Fibroblast of skin of left quadriceps (primary cell): ENCODE measurements around the gene GSE1.

ENCODE experiments used
- DNase-seq, 2 experiments: peaks; one replicate each; pipeline ENCODE4 v3.0.0-alpha.2; 2013; ENCODE audit warnings: low read depth in 2 of 2

Gene GSE1

GRCh38 chr16:85573696-85574641 is 39.2 kb upstream of the GSE1 start:
- DNase-seq = peak in 1 of 2 experiments; percentile 23

DNA sequence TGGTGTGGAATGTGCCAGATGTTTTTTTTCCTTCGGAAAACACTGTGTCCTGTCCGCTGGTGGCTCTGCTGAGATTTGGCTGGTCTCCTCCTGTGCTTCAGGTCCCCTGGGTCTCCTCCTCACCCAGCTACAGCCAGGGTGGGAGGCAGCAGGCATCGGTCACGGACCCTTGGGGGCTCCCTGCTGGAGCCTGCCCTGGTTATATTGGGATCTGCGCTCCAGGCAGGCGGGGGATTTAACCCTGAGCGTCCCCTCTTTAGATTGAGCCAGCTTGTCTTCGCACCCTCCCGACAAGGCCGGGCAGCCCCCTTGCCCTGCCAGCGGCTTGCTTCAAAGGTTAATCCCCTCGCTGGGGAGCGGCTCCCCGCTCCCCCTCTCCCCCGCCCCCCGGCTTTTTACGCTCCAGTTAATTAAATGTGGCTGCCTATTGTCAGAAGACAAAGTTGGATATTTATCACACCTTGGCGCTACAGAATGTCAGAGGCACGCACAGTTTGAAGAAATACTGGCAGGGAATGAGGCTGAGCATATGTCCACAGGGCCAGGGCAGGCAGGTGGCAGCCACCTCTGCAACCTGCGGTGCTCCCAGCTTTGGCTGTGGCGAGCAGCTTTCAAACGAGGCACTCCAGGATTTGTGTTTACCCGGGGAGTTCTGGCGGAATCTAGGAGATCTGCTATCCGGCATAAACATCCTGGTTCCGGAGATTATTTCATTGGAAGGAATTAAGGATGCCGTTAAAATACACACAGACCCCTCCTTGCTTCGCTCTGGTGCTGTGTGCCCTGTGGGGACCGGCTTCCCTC is 38.2 kb upstream of the GSE1 start:
- DNase-seq = no peak

DNA sequence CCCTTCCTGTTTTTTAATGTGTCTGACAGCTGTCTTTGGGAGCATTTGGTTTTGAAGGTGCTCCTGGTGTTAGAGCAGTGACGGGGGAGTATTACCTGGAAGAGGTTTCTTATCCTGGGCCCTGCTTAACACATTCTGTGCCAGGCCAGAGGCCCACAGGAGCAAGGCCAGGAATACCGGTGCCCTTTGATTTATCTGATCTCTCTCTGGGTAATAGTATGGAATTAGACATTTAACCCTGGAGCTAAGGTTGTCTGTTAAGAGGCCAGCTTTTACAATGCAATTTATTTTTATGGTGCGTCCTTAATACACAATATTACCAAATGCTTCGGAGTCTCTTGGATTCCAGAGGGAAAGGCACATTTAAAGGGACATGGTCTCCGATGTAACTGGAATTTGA is 37.2 kb upstream of the GSE1 start:
- no peak for DNase-seq

DNA sequence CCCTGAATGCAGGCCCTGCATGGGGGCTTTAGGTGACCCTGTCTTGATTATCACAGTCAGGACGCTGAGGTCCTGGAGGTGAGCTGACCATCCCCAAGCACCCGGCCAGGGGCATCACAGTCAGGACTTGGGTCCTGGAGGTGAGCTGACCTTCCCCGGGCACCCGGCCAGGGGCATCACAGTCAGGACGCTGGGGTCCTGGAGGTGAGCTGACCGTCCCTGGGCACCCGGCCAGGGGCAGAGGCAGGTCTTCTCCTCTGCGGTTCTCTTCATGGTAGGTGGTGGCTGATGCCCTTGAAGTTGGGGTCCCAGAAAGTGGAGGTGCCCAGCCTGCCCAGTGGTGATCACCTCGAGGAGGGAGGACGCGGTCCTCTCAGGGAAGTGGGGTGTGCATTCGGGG is 36.2 kb upstream of the GSE1 start:
- DNase-seq = no peak

GRCh38 chr16:85577899-85578598 is 35.1 kb upstream of the GSE1 start:
- DNase-seq = no peak

GRCh38 chr16:85578599-85578948 is 34.5 kb upstream of the GSE1 start:
- no peak for DNase-seq

DNA sequence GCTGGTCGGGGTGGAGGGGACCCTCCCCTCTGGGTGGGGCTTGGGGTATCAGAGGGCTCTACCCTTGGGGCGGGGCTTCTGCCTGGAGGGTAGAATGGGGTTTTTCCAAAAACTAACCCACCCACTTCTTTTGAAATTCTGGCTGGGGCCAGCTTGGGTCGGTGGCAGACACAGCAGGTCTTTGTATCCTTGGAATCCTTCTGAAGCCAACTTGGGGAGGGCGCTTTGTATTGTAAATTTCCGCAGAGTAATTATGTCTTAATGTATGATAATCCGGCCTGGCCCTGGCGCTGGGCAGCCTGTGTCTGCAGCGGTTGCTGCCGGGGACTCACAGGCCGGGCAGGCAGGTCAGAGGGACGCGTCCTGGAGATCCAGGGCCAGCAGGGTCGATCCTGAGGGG is 33.9 kb upstream of the GSE1 start:
- no peak for DNase-seq

DNA sequence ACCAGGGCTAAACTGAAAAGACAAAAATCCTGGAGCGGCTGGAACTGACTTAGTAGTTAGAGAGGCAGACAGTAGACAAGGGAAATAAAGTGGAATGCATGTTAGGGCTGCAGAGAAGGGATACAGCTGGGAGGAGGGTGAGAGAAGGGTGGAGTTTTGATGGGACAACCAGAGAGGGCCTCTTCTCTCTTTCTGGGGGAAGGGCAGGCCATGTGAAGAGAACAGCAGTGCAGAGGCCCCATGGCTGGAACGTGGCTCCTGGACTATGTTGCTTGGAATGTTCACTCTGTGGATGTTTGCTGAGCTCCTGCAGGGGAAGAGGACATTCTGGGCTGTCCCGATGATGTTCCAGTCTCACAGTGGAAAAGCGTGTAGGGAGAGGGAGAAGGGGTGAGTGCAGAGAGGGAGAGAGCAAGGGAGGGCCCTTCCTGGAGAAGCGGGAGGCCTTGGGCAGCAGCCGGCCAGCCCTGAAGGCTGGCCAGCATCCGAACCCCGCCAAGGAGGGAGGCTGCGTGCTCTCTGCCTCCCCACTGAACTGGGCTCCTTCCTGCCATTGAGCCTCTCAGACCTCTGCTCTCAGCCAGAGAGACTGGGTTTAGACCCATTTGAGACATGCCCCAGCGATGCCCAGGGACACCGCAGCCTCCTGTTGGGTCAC is 33.1 kb upstream of the GSE1 start:
- no peak for DNase-seq

- no peak for DNase-seq
Observed at GRCh38 chr16:85580684-85581083, 32.4 kb upstream of the GSE1 start.

DNA sequence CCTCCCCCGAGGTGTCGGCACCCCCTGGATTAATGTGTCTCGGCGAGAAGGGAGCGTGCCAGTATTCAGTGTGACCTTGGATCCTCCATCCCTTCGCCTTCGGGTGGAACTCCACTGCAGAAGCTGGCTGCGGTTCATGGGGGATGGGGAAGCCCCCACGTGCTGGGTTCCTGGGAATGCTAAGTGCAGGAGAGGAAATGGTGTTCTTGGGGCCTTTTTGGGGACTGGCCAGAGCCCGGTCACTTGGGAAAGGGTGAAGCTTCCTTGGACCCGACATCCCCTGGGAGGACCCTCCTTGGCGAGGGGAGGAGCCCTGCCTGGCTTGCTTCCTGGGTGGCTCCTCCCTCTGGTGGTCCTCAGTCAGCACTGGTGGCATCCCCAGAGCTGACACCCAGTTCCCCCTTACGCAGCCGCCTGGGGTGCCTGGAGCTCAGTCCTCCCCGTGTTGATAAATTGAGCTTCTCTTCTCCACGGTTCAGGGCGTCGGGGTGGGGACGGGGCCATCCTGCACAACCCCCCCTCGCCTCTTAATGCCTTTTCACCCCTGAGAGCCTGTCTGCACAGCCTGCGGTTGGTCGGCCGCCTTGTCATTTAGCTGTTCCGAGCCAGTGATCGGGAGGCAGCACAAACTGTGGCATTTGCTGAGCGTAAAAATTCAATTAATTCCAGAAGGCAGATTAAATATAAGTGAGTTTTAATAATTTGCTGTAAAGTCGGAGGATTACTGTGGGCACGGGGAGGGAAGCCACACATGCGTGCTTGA is 30.7 kb upstream of the GSE1 start:
- DNase-seq = no peak

- peak; percentile 82 to 83 for DNase-seq
Observed at GRCh38 chr16:85583491-85584181, 29.5 kb upstream of the GSE1 start.

- DNase-seq = no peak
Observed at GRCh38 chr16:85584267-85584666, 28.9 kb upstream of the GSE1 start.

GRCh38 chr16:85584819-85585282 is 28.3 kb upstream of the GSE1 start:
- DNase-seq = no peak

DNA sequence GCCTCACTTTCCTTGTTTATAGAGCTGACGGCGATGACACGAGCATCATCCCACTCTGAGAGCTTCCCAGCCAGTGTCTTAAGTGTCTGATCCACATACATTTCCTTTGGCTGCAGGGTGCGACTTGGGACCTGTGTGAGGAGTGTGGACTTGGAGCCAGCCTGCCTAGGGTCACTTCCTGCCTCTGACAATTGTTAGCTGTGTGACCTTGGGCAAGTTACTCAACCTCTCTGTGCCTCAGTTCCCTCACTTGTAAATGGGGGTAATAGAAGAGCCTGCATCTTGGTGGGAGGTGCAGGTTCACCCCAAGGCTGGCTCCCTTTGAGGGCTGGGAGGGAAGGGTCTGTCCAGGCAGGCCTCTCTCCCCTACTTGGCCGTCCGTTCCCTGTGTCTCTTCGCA is 27.4 kb upstream of the GSE1 start:
- DNase-seq = no peak

- no peak for DNase-seq
Observed at GRCh38 chr16:85586380-85587104, 26.6 kb upstream of the GSE1 start.

DNA sequence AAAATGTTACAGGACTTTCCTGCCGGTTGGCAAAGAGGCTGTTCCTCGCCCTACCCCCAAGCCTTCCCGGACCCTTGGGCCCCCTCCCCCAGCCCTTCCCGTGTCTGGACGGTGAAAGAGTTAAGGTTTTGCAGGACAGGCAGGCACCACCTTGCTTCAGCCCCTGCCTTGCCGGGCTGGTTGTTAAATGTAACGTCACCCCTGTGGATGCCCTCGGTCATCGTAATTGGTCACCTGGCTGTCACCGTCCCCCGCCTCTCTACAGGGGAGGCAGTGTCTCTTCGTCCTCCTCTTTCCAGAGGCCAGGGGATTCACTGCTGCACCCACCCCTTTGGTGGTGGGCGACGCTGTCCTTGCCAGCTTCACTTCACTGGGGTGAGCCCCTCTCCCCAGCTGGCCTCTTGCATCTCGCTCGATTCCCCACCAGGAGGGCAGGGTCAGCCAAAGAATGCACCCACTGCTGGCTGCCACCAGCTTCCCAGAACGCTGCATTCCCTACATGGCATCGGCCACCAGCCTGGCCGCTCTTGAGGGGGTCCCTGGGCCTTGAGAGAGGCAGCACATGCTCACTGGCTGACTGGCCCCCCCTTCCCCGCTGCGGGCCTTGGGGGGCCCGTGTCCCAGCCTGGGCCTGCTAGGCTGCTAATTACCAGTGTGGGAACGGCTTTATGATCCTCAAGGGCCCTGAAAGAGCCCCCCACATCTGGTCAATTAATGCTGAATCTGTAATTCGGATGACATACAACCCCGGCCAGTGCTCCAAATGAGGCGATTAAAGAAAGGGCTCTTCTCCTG is 25.2 kb upstream of the GSE1 start:
- no peak for DNase-seq

- DNase-seq = no peak
Observed at GRCh38 chr16:85588562-85589503, 24.3 kb upstream of the GSE1 start.
